A549 (cell line): Measurements from ENCODE around the gene SPAG17.

Experiments
- CHD2 ChIP-seq: fragments of 150-350 bp; IDR thresholded peaks from 2 replicates; pipeline ENCODE4 v1.6.1; 2014; ENCODE audit warnings: low read length; ENCODE audit not compliant: partially characterized antibody
- EP300 ChIP-seq, 2 experiments: fragments of >200 bp; sonication (Bioruptor Twin); formaldehyde crosslinking; IDR thresholded peaks; 2 replicates in 1 of 2; 3 replicates in 1 of 2; pipeline ENCODE4 v1.6.1; 2016 to 2017
- FOSL2 ChIP-seq, 2 experiments: fragments of 450-650 bp in 1 of 2; fragments of >200 bp in 1 of 2; sonication (Bioruptor Twin) in 1 of 2; formaldehyde crosslinking; IDR thresholded peaks; 2 replicates each; pipeline versions ENCODE4 v1.5.0 to v1.6.1; 2016 to 2020; ENCODE audit warnings: mild to moderate bottlenecking in 1 of 2, moderate library complexity in 1 of 2
- HOXA7 ChIP-seq: fragments of 250-450 bp; sonication (Bioruptor Pico); IDR thresholded peaks from 2 replicates; pipeline ENCODE4 v1.5.0; 2020; ENCODE audit warnings: mild to moderate bottlenecking, moderate library complexity
- POLR2A ChIP-seq: IDR thresholded peaks from 2 replicates; pipeline ENCODE4 v1.6.1; 2012; ENCODE audit warnings: mild to moderate bottlenecking, low read length
- RAD21 ChIP-seq, 2 experiments: fragments of >200 bp in 1 of 2; sonication (Bioruptor Twin) in 1 of 2; formaldehyde crosslinking in 1 of 2; IDR thresholded peaks in 1 of 2; conservative IDR thresholded peaks in 1 of 2; 2 replicates in 1 of 2; 3 replicates in 1 of 2; pipeline ENCODE4 v1.6.1; 2012 to 2018; ENCODE audit warnings: inconsistent platforms in 1 of 2
- SMC3 ChIP-seq: fragments of >200 bp; sonication (Bioruptor Twin); formaldehyde crosslinking; IDR thresholded peaks from 3 replicates; pipeline ENCODE4 v1.6.1; 2018; ENCODE audit warnings: inconsistent platforms
- TF ChIP-seq, protein P1 (sequence below): fragments of >200 bp; sonication (Bioruptor Twin); formaldehyde crosslinking; IDR thresholded peaks from 3 replicates; pipeline ENCODE4 v1.5.1; 2016
- TF ChIP-seq, protein P2 (sequence below): fragments of 200-600 bp; sonication (generic); IDR thresholded peaks from 2 replicates; pipeline ENCODE4 v1.6.1; 2016; ENCODE audit warnings: antibody characterized with exemption, mild to moderate bottlenecking, moderate library complexity
- TF ChIP-seq, protein P3 (sequence below): IDR thresholded peaks from 2 replicates; pipeline ENCODE4 v1.6.1; 2012

DNA sequence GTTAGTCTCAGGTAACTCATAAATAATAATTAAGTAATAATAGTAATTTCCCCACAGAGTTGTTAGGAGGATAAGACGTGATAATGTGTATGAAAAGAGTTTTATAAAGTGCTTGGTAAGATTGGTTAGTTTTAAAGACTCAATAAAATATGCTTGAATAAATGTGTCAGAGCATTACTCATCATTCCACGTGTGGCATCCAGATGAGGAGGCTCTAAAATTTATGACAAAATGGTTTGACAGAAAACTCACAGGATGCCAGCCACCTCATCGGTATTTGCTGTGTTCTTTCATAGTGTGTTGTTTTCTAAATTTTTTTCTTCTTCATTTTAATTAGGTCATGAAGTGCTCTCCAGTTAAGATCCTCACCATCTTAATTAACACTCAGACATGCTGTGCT lies 19.1 kb upstream of the SPAG17 start:
- TF ChIP-seq RAD21 (conservative IDR thresholded peaks at IDR 0.05 in 1 of 2, IDR thresholded peaks at IDR 0.05 in 1 of 2) (no peak), FOSL2 (IDR thresholded peaks at IDR 0.05) (no peak), FOSL2 (CRISPR knock-in tag; IDR thresholded peaks at IDR 0.05) (no peak), CHD2 (no peak), POLR2A (no peak), EP300 (IDR thresholded peaks at IDR 0.05) (no peak), HOXA7 (CRISPR knock-in tag) (no peak), SMC3 (no peak)
- TF ChIP-seq, protein P1, sequence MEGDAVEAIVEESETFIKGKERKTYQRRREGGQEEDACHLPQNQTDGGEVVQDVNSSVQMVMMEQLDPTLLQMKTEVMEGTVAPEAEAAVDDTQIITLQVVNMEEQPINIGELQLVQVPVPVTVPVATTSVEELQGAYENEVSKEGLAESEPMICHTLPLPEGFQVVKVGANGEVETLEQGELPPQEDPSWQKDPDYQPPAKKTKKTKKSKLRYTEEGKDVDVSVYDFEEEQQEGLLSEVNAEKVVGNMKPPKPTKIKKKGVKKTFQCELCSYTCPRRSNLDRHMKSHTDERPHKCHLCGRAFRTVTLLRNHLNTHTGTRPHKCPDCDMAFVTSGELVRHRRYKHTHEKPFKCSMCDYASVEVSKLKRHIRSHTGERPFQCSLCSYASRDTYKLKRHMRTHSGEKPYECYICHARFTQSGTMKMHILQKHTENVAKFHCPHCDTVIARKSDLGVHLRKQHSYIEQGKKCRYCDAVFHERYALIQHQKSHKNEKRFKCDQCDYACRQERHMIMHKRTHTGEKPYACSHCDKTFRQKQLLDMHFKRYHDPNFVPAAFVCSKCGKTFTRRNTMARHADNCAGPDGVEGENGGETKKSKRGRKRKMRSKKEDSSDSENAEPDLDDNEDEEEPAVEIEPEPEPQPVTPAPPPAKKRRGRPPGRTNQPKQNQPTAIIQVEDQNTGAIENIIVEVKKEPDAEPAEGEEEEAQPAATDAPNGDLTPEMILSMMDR, result no peak
- TF ChIP-seq, protein P2, sequence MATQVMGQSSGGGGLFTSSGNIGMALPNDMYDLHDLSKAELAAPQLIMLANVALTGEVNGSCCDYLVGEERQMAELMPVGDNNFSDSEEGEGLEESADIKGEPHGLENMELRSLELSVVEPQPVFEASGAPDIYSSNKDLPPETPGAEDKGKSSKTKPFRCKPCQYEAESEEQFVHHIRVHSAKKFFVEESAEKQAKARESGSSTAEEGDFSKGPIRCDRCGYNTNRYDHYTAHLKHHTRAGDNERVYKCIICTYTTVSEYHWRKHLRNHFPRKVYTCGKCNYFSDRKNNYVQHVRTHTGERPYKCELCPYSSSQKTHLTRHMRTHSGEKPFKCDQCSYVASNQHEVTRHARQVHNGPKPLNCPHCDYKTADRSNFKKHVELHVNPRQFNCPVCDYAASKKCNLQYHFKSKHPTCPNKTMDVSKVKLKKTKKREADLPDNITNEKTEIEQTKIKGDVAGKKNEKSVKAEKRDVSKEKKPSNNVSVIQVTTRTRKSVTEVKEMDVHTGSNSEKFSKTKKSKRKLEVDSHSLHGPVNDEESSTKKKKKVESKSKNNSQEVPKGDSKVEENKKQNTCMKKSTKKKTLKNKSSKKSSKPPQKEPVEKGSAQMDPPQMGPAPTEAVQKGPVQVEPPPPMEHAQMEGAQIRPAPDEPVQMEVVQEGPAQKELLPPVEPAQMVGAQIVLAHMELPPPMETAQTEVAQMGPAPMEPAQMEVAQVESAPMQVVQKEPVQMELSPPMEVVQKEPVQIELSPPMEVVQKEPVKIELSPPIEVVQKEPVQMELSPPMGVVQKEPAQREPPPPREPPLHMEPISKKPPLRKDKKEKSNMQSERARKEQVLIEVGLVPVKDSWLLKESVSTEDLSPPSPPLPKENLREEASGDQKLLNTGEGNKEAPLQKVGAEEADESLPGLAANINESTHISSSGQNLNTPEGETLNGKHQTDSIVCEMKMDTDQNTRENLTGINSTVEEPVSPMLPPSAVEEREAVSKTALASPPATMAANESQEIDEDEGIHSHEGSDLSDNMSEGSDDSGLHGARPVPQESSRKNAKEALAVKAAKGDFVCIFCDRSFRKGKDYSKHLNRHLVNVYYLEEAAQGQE, result no peak
- TF ChIP-seq, protein P3, sequence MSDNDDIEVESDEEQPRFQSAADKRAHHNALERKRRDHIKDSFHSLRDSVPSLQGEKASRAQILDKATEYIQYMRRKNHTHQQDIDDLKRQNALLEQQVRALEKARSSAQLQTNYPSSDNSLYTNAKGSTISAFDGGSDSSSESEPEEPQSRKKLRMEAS, result no peak
